Endothelial cell of umbilical vein (primary cell): Measurements from ENCODE around the gene ZSWIM2.

Experiments
- EZH2 ChIP-seq: IDR thresholded peaks from 2 replicates; pipeline ENCODE4 v1.6.1; 2012; ENCODE audit warnings: borderline replicate concordance, low read depth, mild to moderate bottlenecking, moderate library complexity, low read length, inconsistent platforms; ENCODE audit not compliant: severe bottlenecking
- MYC ChIP-seq: IDR thresholded peaks from one replicate; pipeline ENCODE4 v1.6.1; 2011; ENCODE audit warnings: mild to moderate bottlenecking, low read depth, low read length
- POLR2A ChIP-seq: IDR thresholded peaks from 2 replicates; pipeline ENCODE4 v1.6.1; 2012; ENCODE audit warnings: low read depth, mild to moderate bottlenecking, control low read depth, low read length
- POLR2AphosphoS5 ChIP-seq: IDR thresholded peaks from 2 replicates; pipeline ENCODE4 v1.6.1; 2012; ENCODE audit warnings: low read depth, mild to moderate bottlenecking, control low read depth, low read length, moderate library complexity; ENCODE audit not compliant: insufficient read depth
- TF ChIP-seq, protein P1 (sequence below): IDR thresholded peaks from 2 replicates; pipeline ENCODE4 v1.6.1; 2011; ENCODE audit not compliant: insufficient read depth, insufficient read length
- TF ChIP-seq, protein P2 (sequence below), 2 donors: IDR thresholded peaks; 1 replicate in 1 of 2; 2 replicates in 1 of 2; pipeline ENCODE4 v1.5.1; 2011; ENCODE audit warnings: low read length in 2 of 2, mild to moderate bottlenecking in 2 of 2, moderate library complexity in 2 of 2, control low read depth in 1 of 2, inconsistent platforms in 1 of 2, low read depth in 1 of 2; ENCODE audit not compliant: insufficient read depth in 1 of 2; ENCODE audit errors: extremely low read depth in 1 of 2

DNA sequence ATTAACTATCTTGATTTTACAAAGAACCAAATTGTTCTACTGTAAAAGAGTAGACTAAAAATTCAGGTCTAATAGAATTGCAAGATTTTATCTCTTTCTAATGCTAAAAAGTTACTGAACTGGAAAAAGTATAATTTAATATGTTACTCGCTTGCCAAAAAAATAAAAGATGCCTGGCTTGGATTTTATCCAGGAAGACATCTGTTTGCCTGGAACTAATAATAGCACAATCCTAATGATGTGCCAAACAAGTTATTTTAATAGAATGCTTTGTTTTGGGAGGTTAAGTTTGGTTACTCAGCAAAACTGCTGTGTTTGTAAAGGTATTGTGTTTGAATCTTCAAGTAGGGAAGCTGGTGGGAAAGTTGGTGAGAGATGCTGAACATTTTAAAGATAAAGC, 19.4 kb upstream of the ZSWIM2 start:
- no peak for TF ChIP-seq POLR2A
- TF ChIP-seq, protein P1, sequence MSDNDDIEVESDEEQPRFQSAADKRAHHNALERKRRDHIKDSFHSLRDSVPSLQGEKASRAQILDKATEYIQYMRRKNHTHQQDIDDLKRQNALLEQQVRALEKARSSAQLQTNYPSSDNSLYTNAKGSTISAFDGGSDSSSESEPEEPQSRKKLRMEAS: no peak
- TF ChIP-seq, protein P2, sequence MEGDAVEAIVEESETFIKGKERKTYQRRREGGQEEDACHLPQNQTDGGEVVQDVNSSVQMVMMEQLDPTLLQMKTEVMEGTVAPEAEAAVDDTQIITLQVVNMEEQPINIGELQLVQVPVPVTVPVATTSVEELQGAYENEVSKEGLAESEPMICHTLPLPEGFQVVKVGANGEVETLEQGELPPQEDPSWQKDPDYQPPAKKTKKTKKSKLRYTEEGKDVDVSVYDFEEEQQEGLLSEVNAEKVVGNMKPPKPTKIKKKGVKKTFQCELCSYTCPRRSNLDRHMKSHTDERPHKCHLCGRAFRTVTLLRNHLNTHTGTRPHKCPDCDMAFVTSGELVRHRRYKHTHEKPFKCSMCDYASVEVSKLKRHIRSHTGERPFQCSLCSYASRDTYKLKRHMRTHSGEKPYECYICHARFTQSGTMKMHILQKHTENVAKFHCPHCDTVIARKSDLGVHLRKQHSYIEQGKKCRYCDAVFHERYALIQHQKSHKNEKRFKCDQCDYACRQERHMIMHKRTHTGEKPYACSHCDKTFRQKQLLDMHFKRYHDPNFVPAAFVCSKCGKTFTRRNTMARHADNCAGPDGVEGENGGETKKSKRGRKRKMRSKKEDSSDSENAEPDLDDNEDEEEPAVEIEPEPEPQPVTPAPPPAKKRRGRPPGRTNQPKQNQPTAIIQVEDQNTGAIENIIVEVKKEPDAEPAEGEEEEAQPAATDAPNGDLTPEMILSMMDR (IDR thresholded peaks at IDR 0.05; ENCODE audit: extremely low read depth in 1 of 2, insufficient read depth in 1 of 2, low read depth in 1 of 2, low read length in 2 of 2): no peak
- no peak for TF ChIP-seq EZH2
- TF ChIP-seq MYC: no peak
- no peak for TF ChIP-seq POLR2AphosphoS5
